Stimulated activated naive CD4-positive, alpha-beta T cell treated with Interleukin-2 at 50 U/mL for 16 hours (primary cell): ENCODE results near the gene IRS1.
"Not testable (repeated sequence)": the region's sequence is repeated elsewhere in the genome, so short reads cannot be mapped to it uniquely, and the experiment has no call there.

Experiments used
- DNase-seq: peaks from one replicate; lab custom pipeline; 2025; lab: John Stamatoyannopoulos, UW

IRS1 gene, protein sequence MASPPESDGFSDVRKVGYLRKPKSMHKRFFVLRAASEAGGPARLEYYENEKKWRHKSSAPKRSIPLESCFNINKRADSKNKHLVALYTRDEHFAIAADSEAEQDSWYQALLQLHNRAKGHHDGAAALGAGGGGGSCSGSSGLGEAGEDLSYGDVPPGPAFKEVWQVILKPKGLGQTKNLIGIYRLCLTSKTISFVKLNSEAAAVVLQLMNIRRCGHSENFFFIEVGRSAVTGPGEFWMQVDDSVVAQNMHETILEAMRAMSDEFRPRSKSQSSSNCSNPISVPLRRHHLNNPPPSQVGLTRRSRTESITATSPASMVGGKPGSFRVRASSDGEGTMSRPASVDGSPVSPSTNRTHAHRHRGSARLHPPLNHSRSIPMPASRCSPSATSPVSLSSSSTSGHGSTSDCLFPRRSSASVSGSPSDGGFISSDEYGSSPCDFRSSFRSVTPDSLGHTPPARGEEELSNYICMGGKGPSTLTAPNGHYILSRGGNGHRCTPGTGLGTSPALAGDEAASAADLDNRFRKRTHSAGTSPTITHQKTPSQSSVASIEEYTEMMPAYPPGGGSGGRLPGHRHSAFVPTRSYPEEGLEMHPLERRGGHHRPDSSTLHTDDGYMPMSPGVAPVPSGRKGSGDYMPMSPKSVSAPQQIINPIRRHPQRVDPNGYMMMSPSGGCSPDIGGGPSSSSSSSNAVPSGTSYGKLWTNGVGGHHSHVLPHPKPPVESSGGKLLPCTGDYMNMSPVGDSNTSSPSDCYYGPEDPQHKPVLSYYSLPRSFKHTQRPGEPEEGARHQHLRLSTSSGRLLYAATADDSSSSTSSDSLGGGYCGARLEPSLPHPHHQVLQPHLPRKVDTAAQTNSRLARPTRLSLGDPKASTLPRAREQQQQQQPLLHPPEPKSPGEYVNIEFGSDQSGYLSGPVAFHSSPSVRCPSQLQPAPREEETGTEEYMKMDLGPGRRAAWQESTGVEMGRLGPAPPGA (N-terminal part only)

DNA sequence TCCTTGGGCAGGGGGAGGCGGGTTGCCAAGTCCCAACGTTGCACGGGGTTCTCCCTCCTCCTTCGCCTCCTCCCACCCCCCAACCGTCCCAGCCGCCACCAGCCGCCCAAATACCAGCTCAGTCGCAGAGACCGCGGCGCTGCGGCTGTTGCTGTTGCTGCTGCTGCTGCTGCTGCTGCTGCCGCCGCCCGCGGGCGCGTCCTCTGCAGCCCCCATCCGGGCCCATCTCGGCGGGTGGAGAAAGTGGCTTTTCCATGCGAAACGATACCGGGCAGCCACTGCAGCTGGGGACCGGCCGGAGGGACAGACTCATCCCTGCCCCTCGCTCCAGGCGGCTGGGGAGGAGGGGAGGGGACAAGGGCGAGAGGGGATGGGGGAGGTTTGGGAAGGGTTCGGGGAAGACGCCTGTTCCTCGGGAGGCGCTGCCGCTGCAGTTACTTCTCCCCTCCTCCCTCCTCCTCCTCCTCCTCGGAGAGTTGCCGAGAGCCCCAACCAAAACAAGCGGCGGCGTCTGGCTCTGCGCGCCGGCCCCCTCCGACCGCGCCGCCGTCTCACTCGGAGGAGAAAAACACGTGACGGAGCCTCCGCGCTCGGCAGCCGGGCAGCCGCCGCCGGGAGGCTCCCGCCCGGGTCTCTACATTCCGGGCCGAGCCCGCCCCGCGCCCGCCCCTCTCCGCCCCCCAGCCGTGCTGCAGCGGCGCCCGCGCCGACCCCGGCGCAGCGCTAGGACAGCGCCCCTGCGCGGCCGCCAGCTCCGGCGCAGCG is at the start of gene IRS1:
IRS1 (minus strand) TSS at position 610 of the 765 bp plus-strand sequence. CDS start 1,082 bp downstream, outside the sequence.
- peak; percentile 64 for DNase-seq

DNA sequence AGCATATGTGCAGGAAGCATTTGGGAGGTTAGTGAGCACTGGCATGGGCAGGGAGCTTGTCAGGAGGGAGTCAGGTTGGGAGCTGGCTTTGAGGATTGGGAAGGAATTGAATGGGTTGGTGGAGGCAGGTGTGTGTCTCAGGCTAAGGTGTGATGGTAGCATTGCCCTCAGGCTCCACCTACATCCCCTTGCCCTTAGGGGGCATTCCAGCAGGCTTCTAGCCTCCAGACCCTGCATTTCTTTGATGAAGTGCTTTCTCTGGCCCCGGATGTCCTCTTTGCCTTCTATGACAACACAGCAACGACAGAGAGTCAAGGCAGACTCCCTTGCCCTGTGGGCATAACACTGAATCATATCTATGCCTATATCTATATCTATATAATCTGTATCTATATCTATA is 49.7 kb upstream of the IRS1 start:
- no peak for DNase-seq

DNA sequence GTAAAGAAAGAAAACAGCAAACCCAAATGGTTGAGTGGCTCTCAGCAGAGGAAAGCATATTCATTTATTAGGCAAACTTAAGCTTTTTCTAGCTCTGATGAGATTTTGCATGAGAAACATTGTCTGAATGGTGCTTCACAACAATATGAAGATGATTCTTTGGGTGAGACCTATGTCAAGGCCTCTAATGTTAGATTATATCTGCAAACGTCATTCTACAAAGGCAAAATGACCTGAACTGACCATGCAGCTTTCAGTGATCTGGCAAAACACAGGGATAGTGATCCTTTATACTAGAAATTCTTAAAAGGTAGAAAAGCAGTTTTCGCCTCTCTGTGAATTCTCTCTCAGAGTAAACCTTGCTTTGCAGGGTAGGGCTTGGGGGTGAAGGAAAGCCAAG is 47.9 kb upstream of the IRS1 start:
- DNase-seq, result no peak

DNA sequence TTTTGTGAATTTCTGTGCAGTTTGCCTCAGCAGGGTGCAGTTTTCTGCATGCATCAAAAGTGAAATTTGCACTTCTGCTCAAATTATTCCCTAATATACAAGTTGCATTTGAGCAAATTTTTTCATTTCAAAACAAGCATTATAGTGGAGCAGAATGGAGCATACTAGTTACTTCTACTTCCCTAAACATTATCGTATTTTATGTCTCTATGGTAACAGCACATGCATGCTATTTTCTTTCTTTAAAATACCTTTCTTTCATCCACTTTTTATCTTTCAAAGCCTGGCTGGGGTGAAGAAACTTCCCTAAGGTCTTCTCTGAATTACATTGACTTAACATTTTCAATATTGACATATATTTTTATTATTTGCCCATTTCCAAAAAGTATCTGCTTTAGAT is 47.5 kb upstream of the IRS1 start:
- DNase-seq, result no peak

DNA sequence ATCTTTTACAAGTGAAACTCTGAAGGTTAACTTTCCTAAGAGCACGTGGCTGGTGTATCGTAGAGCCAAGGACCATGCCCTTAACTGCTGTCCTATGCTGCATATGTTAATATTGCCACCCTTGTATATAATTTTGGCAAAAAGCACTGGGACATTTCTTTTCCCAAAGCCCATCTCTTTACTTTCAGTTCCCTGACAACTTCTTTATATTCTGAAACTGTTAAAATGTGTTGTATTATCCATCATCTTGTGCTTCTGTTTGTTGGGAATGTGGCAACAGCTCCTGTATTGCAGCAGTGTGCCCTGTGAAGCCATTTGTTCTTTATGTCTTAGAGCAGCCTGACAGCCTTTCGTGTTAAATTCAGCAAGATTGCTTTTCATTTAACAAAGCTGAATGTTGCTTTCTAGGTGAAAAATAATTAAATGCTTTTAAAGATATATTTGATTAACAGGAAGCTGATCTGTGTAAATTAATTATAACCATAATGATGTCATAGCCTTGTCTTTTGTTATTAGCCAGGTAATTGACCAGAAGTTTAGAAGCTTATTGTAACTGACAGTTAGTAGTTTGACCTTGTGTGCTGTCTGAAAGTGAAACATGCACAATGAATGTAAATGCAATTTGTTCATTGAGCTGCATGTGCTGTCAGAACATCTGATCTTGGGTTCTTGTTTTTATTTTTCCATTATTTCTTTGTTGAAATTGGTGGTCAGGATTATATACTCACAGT is 45.9 kb upstream of the IRS1 start:
- DNase-seq, result no peak

DNA sequence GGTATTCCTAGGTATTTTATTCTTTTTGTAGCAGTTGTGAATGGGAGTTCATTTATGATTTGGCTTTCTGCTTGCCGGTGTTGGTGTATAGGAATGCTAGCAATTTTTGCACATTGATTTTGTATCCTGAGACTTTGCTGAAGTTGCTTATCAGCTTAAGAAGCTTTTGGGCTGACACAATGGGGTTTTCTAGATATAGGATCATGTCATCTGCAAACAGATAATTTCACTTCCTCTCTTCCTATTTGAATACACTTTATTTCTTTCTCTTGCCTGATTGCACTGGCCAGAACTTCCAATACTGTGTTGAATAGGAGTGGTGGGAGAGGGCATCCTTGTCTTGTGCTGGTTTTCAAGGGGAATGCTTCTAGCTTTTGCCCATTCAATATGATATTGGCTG is 43.4 kb upstream of the IRS1 start:
- not testable (repeated sequence) for DNase-seq

DNA sequence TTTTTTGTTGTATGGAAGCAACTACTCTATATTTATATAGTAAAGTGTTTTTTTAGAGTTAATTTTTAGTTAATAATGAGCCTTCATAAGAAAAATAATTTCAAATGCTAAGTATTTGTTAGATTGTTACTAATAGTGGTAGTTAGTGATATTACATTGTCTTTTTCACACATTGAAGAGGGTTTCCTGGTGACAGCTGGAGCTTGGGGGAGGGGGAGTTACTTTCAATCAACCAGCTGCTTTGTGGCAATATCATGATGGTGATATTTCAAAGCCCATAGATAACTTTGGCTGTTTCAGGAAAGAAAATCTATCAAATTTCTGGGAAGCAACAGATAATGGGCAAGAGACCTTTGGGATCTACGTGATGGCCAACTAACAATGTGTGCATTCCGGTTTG is 40.3 kb upstream of the IRS1 start:
- DNase-seq, result no peak

DNA sequence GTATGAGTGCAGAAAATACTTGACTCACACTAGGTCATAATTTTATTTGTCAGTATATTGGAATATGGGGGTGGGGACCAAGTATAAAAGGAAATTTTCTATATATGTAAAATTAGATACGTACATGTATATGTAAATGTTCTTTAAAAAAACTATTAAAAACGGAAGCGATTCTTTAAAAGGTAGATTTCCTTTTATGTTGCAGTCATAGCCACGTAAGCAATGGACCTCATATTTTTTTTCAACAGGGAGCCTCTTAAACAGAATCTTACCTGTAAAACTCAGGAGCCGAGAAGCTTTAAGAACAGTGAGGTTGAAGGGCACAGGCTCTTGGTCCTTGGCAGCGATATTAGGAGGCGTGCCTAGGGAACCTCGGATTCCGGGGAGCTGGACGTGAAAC is 39.5 kb upstream of the IRS1 start:
- no peak for DNase-seq

DNA sequence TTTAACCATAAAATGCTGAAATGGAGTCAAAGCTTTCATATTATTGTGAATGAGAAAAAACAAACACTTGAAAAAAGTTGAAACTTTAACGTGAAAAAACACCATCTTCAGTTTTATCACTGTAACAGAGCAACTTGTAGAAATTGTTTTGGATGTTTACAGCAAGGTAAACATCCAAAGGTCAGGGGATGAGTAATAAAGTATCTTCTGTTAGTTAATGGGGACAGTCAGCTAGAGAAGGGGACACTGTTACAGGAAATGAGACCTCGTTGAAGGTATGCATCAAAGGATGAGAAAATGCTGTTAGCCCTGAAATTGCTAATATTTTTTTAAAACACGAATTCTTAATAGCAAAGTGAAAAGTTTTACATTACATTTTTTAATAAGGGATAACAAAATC is 39.1 kb upstream of the IRS1 start:
- DNase-seq, result no peak

DNA sequence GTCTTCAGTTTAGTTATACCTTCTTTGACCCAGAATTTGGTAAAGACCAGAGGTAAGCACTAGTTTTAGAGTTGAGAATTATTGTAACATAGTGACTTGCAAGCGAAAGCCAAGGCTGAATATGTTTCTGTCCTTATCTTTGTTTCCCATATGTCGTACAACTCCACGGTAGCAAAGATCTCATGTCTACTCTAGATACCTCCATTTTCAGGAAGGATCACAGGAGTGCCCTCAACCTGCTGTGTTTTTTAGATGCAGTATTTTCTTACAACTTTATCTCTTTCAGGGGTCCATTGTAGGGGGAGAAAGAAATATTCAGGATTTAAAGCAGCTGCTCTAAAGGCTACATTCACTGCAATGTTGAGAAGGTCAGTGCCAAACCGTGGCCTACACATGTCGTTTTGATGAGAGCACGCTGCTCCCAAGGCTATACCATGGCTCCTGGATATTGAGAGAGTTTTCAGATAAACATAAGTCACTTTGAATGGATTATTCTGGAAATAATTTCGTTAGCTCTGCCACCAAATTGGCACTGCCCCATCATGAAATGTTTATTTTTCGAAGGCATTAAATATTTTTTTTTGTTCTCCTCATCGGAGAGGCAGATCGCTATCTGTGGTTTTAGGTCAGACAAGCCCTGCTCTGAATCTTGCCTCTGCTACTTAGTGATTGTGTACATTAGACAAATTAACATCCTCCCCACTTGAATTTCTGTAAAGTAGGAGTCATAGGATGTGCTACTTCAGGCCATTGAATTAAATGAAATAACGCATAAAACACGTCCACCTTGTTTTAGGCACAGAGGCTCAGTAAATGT is 38.4 kb upstream of the IRS1 start:
- no peak for DNase-seq

DNA sequence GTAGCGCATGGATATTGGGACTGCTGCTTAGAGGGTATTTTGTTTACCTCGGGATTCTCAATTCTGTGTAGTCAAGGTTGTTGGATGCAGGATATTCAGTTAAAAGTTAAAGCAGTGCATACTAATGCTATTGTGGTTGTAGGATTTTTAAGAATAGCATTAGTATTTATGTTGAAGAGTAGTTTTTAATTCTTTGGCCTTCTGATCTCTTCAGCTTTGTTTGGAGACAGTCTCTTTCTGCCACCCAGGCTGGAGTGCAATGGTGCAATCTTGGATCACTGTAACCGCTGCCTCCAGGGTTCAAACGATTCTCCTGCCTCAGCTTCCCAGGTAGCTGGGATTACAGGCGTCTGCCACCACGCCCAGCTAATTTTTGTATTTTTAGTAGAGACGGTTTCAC is 37.7 kb upstream of the IRS1 start:
- no peak for DNase-seq

DNA sequence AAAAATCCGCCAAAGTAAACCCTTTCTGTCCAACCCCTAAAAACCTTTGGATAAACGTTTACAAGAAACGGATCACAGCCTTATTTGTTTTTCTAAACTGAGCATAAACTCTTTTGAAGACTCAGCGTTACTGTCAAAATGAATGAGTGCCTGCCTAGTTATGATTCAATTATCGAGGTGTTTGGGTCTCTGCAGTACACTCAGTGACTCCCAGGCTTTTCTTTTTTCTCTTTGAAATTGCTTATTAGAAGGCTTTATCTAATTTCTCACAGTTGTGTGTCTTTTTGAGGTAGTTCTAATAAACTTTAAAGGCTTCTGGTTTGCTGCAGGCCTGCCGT is 36.9 kb upstream of the IRS1 start:
- no peak for DNase-seq

DNA sequence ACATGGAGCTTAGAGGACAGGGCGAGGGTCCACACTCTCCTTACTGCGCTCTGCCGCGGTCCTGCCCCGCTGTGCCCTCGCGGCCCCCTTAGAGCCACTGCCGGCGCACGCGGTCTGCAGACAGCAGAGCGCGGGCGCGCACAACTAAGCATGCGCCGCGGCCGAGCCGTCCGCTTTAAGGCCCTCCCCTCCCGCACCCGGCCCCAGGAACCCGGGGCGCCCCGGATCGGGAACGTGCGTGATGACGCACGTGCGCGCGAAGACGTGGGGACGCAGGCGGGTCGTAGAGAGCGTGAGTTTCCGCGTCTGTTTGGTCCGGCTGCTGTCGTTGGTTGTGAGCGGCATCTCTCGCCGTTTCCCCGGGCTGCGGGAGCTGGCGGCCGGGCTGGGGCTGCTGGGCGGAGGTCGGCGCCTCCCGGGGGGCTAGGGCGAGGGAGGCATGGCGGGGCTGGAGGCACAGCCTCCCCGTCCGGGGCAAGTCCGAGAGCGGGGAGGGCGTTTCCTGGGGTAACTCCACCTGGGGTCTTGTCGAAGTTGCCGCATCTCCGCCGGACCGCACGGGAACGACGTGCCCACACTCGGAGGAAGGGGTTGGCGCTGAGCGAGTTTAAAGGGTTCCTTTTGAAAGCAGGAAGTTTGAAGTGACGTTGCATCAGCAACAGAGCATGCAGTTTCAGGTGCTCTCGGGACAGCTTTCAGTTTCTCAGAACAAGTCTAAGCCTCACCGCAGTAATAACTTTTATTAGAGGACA is 36.4 kb upstream of the IRS1 start, which contains the start of gene RHBDD1:
RHBDD1 (plus strand) TSS at position 259 of the 752 bp plus-strand sequence. CDS start 28,640 bp downstream, outside the sequence.
- DNase-seq, result peak; percentile 90

DNA sequence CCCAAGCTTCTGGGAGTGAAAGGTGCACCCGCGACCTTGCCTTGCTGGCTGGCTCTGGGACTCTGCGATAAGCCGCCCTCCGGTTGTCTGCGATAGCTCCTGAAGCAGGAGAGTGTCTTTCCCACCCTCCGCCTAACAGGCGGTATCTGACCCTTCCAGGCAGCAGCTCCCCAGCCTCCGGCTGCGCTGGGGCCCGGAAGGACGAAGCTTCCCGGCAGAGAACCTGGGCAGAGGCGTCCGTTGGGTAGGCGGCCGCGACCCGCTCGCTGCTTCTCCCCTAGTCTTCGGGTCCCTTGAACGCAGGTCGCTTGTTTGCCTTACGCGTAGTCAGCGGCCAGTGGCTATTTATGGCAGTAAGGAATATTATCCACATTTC is 35.8 kb upstream of the IRS1 start:
- DNase-seq, result peak; percentile 49

DNA sequence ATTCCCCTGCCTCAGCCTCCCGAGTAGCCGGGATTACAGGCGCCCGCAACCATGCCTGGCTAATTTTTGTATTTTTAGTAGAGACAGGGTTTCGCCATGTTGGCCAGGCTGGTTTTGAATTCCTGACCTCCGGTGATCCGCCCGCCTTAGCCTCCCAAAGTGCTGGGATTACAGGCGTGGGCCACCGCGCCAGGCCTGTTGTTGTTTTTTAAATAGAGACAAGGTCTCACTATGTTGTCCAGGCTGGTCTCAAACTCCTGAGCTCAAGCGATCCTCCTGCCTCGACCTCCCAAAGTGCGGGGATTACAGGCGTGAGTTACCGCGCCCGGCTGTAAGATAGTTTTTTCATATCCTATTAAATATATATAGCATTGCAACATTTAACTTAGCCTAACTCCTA is 35.3 kb upstream of the IRS1 start:
- not testable (repeated sequence) for DNase-seq

DNA sequence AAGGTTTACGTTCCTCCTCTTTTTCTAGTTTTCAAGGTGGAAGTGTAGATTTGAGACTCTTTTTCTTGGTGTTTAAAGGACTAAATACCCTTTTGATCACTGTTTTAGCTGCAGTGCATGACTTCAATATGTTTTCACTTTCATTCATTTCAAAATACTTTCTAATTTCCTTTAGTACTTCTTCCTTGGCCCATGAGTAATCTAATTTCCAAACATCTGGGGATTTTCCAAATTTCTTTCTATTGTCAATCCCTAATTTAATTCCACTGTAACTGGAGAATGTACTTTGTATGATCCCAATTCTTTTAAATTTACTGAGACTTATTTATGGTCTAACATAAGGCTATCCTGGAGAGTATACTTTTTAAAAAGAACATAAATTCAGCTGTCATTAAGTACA is 32.4 kb upstream of the IRS1 start:
- DNase-seq, result no peak

DNA sequence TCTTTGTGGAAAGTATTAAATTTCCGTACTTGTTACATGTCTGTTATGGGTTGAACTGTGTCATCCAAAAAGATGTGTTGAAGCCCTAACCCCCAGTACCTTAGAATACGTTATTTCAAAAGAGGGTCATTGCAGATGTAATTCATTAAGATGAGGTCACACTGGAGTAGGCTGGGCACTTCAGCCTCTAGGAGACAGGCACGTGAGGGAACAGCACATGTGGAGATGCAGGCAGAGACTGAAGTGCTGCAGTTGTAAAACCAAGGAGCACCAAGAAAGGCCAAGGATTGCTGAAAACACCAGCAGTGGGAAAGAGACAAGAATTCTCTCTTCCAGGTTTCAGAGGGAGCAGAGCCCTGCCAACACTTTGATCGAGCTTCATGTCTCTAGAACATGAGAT is 31.6 kb upstream of the IRS1 start:
- DNase-seq, result no peak

DNA sequence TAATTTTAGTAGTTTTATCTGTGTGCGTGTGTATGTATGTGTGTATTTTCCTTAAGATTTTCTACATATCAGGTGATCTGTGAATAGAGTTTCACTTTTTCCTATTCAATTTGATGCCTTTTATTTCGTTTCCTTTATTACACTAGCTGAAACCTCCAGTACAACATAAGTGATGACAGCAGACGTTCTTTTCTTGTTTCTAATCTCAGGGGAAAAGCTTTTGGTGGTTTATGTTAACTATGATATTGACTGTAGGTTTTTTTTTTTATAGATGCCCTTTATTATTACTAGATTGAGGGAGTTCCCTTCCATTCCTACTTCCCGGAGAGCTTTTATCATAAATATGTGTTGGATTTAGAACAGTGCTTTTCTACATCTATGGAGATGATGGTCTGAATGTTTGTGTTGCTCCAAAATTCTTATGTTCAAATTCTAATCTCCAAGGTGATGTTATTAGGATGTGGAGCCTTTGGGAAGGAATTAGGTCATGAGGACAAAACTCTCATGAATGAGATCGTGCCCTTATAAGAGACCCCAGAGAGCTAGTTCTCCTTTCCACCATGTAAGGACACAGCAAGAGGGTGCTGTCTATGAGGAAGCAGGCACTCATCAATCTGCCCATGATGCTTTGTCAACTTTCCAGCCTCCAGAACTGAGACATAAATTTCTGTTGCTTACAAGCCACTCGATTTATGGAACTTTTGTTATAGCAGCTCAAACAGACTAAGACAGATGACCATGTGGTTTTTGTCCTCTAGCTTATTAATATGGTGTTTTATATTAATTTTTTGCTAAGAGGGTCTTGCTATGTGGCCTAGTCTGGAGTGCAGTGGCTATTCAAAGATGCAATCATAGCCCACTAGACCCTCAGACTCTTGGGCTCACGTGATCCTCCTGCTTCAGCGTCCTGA is 30.4 kb upstream of the IRS1 start:
- no peak for DNase-seq

DNA sequence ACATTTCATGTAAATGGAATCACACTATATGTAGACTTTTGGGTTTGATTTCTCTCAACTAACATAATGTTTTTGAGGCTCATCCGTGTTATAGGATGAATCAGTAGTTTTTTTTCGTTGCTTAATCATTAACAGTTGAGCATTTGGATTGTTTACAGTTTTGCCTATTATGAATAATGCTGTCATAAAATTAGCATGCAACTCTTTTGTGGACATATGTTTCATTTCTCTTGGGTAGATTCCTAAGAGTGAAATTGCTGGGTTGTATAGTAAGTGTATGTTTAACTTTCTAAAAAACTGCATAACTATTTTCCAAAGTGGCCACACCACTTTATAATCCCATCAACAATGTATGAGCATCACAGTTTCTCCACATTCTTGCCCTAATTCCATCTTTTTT is 28.6 kb upstream of the IRS1 start:
- no peak for DNase-seq
